HL-60/S4 treated with phorbol 12-myristate 13-acetate at 8.2 ng/mL for 4 days and 3 days (cell line): ENCODE measurements around the gene PRR23E.

Experiments used
- in situ Hi-C: fragments of 300-500 bp; cut with MboI; formaldehyde crosslinking; loops from 2 replicates; pipeline ENCODE4 v1.15.0; 2022; ENCODE audit warnings: low sequenced_read_pairs

The PRR23E gene

DNA sequence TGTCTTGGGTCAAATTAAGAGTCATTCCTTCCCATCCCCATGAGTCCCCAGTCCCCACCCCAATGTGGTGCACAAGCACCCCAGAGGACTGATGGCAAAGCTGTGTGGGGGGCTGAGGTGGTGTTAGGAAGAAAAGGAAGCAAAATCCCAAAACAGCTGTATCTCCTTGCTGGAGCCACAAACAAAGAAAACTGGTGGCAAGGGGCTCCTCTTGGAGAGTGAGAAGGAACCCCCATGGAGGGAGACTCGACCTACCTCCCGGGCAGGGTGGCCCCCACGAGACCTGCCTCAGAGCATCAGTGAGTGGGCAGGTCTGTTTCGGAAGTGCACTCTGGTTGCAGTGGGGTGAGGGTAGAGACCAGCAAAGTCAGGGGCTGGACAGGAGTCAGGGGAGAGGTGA, 29.2 kb downstream of the PRR23E start:
- in situ Hi-C loops = no loop called here

DNA sequence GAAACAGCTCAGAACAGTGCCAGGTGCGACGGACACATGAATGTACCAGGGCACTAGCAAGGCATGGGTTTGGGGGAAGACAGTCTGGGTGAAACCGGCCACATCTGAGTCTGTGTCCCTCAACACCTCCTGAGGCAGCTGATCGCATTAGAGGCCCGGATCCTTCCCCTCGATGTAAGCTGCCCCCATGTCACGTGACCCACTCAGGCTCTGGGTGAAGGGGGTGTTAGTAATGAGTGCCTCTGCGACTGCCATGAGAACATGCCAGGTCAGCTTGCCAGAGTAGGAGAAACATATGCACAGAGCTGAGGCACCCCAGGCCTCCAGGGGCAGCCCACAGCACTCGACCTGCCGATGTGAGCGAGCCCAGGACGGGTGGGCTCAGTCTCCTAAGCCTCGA, 29.7 kb downstream of the PRR23E start:
- in situ Hi-C loops = no loop called here

DNA sequence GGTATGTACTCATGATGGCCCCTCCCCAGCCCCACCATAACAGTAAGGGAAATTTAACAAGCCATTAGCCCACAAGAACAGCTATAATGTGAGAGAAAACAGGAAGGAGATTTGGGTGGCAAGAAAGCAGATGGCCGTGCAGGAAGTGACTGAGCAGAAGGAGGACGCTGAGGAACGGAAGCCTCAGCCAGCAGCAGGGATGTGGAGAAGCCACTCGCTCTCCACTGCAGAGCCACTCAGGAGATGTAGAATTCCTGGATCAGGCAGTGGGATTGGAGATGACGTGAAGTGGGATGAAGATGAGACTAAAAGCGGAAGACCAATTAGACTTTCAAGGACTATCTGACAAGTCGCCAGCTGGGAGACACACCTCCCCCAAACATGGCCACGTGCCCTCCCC, 31.2 kb downstream of the PRR23E start:
- in situ Hi-C loops = no loop called here

DNA sequence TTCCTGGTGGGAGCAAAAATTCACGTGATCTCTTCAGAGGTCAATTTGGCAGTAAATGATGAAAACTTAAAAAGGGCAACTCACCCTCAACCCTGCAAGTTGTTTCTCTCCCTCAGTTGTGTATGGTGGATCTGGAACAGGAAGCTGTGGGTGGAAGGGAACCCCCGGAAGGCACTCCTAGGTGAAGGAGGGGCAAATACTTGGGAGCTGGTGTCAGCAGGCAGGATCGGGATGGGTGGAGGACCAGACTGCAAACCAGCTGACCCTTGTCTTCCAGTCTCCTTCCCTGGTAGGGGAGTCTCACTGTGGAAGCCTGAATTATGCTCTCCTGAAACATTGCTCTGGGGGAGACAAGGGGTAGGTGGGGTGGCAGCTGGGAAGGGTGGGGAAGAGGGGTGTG, 33.5 kb downstream of the PRR23E start:
- in situ Hi-C loops = no loop called here

DNA sequence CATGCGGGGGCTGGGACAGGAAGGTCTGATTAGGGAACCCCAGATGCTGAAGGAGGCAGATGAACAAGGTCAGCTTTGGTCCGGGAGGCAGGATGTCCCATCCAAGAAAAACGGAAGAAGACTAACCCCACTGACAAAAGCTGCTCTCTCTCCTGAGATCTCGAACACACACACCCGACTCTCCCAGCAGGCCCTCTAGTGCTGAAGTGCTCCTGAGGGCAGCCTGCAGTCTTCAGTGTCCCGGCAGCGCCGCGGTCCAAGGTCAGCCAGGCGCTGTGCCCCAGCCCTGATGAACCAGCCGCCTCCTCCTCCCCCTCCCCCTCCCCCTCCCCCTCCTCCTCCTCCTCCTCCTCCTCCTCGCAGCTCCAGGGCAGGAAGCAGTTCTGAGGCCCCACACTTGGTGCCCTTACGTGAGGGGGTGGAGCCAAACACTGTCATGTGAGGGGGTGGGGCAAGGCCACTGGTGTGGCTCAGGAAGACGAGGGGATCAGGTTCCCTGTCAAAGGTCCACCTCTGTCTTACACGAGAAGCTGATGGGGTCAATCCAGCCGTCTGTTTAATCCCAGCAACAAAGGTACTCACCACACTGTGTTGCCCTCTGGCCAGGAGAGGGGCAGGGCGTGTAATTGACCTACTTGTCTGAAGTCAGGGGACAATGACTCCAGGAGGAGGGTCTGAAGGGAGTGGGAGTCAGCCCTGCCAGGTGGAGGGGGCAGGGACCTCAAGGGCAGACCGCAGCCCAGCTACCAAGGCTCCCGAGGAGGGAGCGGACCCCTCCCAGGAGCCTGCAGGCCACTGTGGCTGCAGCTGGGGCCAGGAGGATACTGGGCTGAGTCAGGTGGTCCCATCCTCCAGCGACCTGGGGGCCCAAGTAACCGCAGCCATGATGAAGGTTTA, 34.3 kb downstream of the PRR23E start:
- in situ Hi-C loops = no loop called here

DNA sequence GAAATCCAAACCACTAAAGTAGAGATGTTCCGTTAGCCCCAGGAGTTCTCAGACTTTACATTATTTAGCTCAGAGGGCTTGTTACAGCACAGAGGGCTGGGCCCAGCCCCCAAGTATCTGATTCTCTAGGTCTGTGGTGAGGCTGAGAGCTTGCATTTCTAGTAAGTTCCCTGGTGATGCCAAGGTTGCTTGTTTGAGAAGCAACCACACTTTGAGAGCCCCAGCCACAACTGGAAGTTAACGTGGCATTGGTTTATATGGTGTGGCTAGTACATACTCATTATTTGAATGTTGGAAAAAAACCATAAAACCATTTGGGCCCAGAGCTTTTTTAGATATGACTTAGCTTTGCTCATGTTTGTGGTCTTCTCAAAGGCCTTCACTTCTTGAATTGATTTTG, 35.9 kb downstream of the PRR23E start:
- in situ Hi-C loops = no loop called here

DNA sequence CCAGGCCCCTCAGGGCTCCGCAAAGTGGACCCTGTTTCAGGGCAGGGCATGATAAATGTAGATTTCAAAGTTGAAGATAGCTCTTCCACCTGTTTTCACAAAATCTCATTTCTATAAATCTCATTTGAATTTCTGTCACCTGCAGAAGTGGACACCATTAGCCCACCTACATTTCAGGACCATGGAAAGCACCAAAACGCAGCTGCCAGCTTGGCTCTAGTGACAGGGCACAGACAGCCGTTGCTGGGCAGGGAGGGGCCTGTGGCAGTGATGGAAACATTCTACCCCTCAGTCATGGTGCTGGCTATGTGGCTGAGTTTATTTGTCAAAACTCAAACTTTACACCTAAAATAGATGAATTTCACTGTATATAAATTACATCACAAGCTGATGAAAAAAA, 40.4 kb downstream of the PRR23E start:
- in situ Hi-C loops = no loop called here

DNA sequence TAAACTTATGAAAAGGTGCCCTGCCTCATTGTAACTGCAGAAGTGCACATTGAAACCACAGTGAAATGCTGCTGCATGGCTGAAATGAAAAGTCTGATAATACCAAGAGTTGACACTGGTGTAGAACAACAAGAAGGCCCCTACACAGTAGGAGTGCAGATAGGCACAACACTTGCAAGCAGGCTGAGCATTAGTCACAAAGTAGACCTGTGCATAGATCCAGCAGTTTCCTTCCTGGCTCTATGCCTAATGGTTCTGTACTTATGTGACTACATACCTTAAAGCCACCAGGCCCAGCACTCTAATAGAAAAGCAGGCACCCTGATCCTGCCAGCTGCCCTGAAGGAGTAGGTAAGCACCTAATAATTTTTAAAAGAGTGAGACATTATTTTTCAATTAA, 41.8 kb downstream of the PRR23E start:
- in situ Hi-C loops = no loop called here

DNA sequence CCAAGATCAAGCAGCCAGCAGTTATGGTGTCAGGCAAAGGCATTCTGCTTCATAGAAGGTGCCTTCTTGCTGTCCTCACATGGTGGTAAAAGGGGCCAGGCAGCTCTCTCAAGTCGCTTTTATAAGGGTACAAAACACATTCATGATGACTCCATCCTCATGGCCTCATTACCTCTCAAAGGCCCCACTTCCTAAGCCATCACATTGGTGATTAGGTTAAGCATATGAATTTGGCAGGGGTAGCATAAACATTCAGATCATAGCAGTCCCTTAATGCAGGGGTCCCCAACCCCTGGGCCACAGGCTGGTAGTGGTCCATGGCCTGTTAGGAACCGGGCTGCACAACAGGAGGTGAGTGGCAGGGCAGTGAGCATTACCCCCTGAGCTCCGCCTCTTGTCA, 42.8 kb downstream of the PRR23E start:
- in situ Hi-C loops = no loop called here

DNA sequence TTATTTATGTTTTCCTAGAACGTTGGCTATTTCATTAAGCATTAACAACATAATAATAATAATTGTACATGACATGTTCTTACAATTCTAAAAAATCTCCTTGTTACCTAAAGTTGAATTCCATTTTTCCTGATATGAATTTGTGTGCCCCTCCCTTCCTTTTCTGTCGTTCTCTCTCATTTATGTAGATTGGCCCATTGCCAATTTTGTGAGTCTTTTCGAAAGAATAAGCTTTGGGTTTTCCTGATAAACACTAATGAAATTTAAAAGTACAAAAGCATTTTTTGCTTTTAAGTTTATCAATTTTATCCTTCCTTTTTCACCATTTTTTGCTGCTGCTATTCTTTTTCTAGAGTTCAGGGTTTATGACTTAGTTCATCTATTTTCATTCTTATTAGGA, 44.9 kb downstream of the PRR23E start:
- in situ Hi-C loops = no loop called here

DNA sequence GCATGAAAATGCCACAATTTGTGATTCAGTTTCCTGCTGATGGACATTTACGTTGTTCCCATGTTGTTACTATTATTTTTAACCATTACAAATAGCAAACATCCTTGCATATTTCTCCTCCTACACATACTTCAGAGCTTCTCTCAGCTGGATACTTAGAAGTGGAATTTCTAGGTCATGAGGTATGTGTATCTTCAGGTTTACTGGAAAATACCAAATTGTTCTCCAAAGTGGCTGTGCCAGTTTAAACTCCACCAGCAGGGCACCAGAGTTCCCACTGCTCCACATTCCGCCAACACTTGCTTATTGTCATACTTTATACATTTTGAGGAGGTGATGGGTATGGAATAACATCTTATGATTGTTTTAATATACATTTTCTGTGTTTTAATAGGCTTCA, 45.7 kb downstream of the PRR23E start:
- in situ Hi-C loops = no loop called here

DNA sequence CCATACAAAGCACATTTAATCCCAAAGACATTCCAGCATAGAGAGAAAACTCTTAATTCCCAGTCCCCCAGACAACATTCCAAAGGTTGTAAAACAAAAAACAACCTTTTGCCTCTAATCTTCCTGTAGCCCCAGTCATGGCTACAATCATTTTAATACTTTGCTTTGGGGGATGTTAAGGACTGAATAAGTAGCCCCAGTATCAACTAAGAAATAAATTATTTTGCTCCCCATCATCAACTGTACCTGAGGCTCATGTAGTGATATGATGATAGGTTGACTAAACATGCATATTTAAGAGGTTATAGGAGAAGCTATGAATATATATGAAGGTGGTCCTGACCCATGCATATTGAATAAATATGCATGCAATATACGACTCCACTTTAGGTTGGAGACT, 54.4 kb downstream of the PRR23E start:
- in situ Hi-C loops = no loop called here
